ENCODE data around the gene NFIA. TPM values are rescaled to one million over a fixed set of nuclear protein-coding genes. Genes with fewer than 3 reads are reported as not detected.

NFIA gene
- total RNA-seq, 1 experiment from 2014 or later: 12.7 TPM

- H3K9ac ChIP-seq (ENCODE audit: low read length): no peak overlapping the region
- BruUV-seq (replicated peaks): no TSS peak
- H3F3A ChIP-seq (ENCODE audit: low read length, unreplicated experiment): no peaks in the 10 kb centered on the region
- H3K9me3 ChIP-seq (ENCODE audit: low read length): no peaks in the 10 kb centered on the region
- TF ChIP-seq EZH2phosphoT487 (IDR thresholded peaks at IDR 0.05; ENCODE audit: borderline replicate concordance, low read length) (no peak), EZH2 (IDR thresholded peaks at IDR 0.05; ENCODE audit: low read length, unreplicated experiment) (no peak), CTCF (conservative IDR thresholded peaks at IDR 0.05; ENCODE audit: low read depth, low read length) (no peak)
- H4K20me1 ChIP-seq (ENCODE audit: low read length): no peaks in the 10 kb centered on the region
- H3K4me3 ChIP-seq (ENCODE audit: low read length): no peak overlapping the region
- H3K27ac ChIP-seq (ENCODE audit: low read length): no peak overlapping the region
- H3K9me2 ChIP-seq (replicated peaks; ENCODE audit: low read length): no peaks in the 10 kb centered on the region
- no peak overlapping the region for H2AFZ ChIP-seq (ENCODE audit: low read length)
- H3K79me2 ChIP-seq (ENCODE audit: low read length): no peaks in the 10 kb centered on the region
- DNase-seq: no peak
- CTCF ChIA-PET: no interaction called here
- no peak for ATAC-seq
- no peak overlapping the region for H3K4me2 ChIP-seq (ENCODE audit: low read length)
- intact Hi-C loops (cut with micrococcal nuclease): no loop called here
- H3K36me3 ChIP-seq (ENCODE audit: low read depth, low read length): no peaks in the 10 kb centered on the region
- H3K27me3 ChIP-seq (ENCODE audit: low read length): no peaks in the 10 kb centered on the region
- POLR2A ChIA-PET (ENCODE audit: unreplicated experiment): no interaction called here
- H3K4me1 ChIP-seq (ENCODE audit: insufficient read depth, low read length): peaks cover 21% of the 10 kb centered on the region
Observed at GRCh38 chr1:61477301-61477700, 394.9 kb downstream of the NFIA start.

GRCh38 chr1:61480273-61480935 is 398.0 kb downstream of the NFIA start:
- TF ChIP-seq EZH2phosphoT487 (IDR thresholded peaks at IDR 0.05; ENCODE audit: borderline replicate concordance, low read length) (no peak), CTCF (conservative IDR thresholded peaks at IDR 0.05; ENCODE audit: low read depth, low read length) (no peak), EZH2 (IDR thresholded peaks at IDR 0.05; ENCODE audit: low read length, unreplicated experiment) (no peak)
- Histone ChIP-seq H3K9ac (ENCODE audit: low read length) (peak overlapping the region; percentile 73), H3K36me3 (ENCODE audit: low read depth, low read length) (no peaks in the 10 kb centered on the region), H3K79me2 (ENCODE audit: low read length) (no peaks in the 10 kb centered on the region), H3K27me3 (ENCODE audit: low read length) (no peaks in the 10 kb centered on the region), H3K4me3 (ENCODE audit: low read length) (no peak overlapping the region), H3F3A (ENCODE audit: low read length, unreplicated experiment) (no peaks in the 10 kb centered on the region), H3K27ac (ENCODE audit: low read length) (peak overlapping the region; percentile 97), H4K20me1 (ENCODE audit: low read length) (no peaks in the 10 kb centered on the region), H3K4me1 (ENCODE audit: insufficient read depth, low read length) (peaks cover 35% of the 10 kb centered on the region), H3K9me2 (replicated peaks; ENCODE audit: low read length) (no peaks in the 10 kb centered on the region), H3K4me2 (ENCODE audit: low read length) (peak overlapping the region; percentile 58), H2AFZ (ENCODE audit: low read length) (peak overlapping the region; percentile 42), H3K9me3 (ENCODE audit: low read length) (no peaks in the 10 kb centered on the region)
- ATAC-seq (no peak), DNase-seq (no peak)
- POLR2A ChIA-PET (ENCODE audit: unreplicated experiment): no interaction called here
- intact Hi-C loops (cut with micrococcal nuclease): no loop called here
- no TSS peak for BruUV-seq (replicated peaks)
- CTCF ChIA-PET: no interaction called here

GRCh38 chr1:61481315-61481715 is 399.0 kb downstream of the NFIA start:
- no peak overlapping the region for H3K4me3 ChIP-seq (ENCODE audit: low read length)
- H3K9me3 ChIP-seq (ENCODE audit: low read length): no peaks in the 10 kb centered on the region
- peak overlapping the region; percentile 97 for H3K27ac ChIP-seq (ENCODE audit: low read length)
- peak overlapping the region; percentile 73 for H3K9ac ChIP-seq (ENCODE audit: low read length)
- peaks cover 40% of the 10 kb centered on the region for H3K4me1 ChIP-seq (ENCODE audit: insufficient read depth, low read length)
- DNase-seq (peak; percentile 94), ATAC-seq (peak; percentile 85)
- TF ChIP-seq EZH2 (IDR thresholded peaks at IDR 0.05; ENCODE audit: low read length, unreplicated experiment) (no peak), EZH2phosphoT487 (IDR thresholded peaks at IDR 0.05; ENCODE audit: borderline replicate concordance, low read length) (no peak), CTCF (conservative IDR thresholded peaks at IDR 0.05; ENCODE audit: low read depth, low read length) (no peak)
- BruUV-seq (replicated peaks): no TSS peak
- no peaks in the 10 kb centered on the region for H3K27me3 ChIP-seq (ENCODE audit: low read length)
- CTCF ChIA-PET: interaction anchor here (0.6 to 1.0 kb wide), 2 partner anchors 107 to 127 kb away, joined by 3 to 4 read pairs; no protein-coding TSS in a partner anchor
- H3K36me3 ChIP-seq (ENCODE audit: low read depth, low read length): no peaks in the 10 kb centered on the region
- no peaks in the 10 kb centered on the region for H3F3A ChIP-seq (ENCODE audit: low read length, unreplicated experiment)
- peak overlapping the region; percentile 42 for H2AFZ ChIP-seq (ENCODE audit: low read length)
- H3K9me2 ChIP-seq (replicated peaks; ENCODE audit: low read length): no peaks in the 10 kb centered on the region
- POLR2A ChIA-PET (ENCODE audit: unreplicated experiment): interaction anchor here (0.6 kb wide), 1 partner anchor 97 kb away, joined by 4 read pairs; no protein-coding TSS in a partner anchor
- H3K4me2 ChIP-seq (ENCODE audit: low read length): peak overlapping the region; percentile 58
- H4K20me1 ChIP-seq (ENCODE audit: low read length): no peaks in the 10 kb centered on the region
- intact Hi-C loops (cut with micrococcal nuclease): no loop called here
- no peaks in the 10 kb centered on the region for H3K79me2 ChIP-seq (ENCODE audit: low read length)

All from PC-3 (cell line).